ENCODE data around the gene AGPS. TPM values are rescaled to one million over a fixed set of nuclear protein-coding genes. Genes with fewer than 3 reads are reported as not detected.
A peak's percentile ranks its signal among the peaks of the same experiment; 100 is the strongest.

The AGPS gene
- total and polyA plus RNA-seq, 7 donors = 13.1 to 37.5 (median 22.0) TPM

DNA sequence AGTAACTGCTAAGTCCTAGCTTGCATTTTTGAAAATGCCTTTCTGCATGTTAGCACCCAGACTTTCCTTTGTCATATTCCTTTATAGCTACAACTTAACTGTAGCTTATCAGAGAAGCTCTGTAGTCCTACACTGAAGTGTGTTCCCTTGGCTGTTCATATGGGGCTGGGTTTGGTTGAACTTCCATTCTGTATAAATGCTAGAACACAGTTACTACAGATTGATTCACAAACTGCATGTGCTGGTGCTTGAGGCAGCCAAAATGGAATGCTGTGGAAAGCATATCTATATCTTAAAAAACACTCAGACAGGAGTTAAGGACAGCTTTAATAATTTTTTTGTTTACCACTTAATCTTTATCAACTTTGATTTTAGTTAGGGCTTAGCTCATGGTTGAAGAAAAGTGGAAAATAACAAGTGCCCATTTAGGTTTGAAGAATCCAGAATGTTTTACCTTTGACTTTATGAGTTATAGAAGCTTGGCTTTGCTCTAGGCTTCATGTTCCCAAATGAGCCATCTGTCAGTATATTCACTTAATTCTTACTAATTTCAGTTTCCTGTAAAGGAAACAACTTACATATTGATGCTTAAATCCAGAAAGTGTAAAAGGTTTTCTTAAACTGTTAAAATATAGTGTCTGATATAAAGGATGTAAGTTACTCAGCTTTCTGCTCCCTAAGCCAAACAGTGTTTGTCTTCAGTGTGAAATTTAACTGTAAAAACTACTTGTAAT, 148.9 kb downstream of the AGPS start:
- Histone ChIP-seq H3K27ac (no peak overlapping the region), H3K4me3 (no peak overlapping the region), H3K27me3 (no peaks in the 10 kb centered on the region), H3K4me1 (peaks cover 0 to 11% (median 5%) of the 10 kb centered on the region in 4 donors), H3K36me3 (peaks cover 0 to 8% (median 0%) of the 10 kb centered on the region in 4 donors), H3K9me3 (no peaks in the 10 kb centered on the region)
- TF ChIP-seq EP300 (IDR thresholded peaks at IDR 0.05) (no peak), POLR2AphosphoS5 (IDR thresholded peaks at IDR 0.05) (no peak), POLR2A (IDR thresholded peaks at IDR 0.05) (no peak)
- TF ChIP-seq, protein P1, sequence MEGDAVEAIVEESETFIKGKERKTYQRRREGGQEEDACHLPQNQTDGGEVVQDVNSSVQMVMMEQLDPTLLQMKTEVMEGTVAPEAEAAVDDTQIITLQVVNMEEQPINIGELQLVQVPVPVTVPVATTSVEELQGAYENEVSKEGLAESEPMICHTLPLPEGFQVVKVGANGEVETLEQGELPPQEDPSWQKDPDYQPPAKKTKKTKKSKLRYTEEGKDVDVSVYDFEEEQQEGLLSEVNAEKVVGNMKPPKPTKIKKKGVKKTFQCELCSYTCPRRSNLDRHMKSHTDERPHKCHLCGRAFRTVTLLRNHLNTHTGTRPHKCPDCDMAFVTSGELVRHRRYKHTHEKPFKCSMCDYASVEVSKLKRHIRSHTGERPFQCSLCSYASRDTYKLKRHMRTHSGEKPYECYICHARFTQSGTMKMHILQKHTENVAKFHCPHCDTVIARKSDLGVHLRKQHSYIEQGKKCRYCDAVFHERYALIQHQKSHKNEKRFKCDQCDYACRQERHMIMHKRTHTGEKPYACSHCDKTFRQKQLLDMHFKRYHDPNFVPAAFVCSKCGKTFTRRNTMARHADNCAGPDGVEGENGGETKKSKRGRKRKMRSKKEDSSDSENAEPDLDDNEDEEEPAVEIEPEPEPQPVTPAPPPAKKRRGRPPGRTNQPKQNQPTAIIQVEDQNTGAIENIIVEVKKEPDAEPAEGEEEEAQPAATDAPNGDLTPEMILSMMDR (IDR thresholded peaks at IDR 0.05) = no peak
- DNase-seq = no peak
- intact Hi-C loops (cut with DNase I) = no loop called here

DNA sequence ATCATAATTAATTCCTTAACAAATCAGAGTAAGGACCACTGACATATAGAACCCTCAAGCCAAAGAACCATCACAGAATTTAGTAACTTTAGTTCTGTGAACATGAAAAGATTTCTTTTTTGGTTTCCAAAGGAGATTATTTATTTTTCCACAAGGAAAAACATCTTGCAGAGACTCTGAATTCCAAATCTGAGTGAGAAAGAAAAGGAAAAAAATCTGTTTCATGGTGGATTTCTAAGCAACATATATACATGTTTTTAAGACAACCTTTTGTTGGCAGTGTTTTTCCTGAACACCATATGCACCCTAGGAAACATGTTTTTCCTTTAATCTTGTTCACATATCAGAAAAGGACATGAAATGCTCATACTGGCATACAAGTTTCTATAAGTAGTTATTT, 149.8 kb downstream of the AGPS start:
- H3K36me3 ChIP-seq = peaks cover 0 to 8% (median 0%) of the 10 kb centered on the region in 4 donors
- H3K27ac ChIP-seq = peak overlapping the region in 1 of 4 donors; percentile 19
- TF ChIP-seq POLR2AphosphoS5 (IDR thresholded peaks at IDR 0.05) = no peak
- no peak for TF ChIP-seq EP300 (IDR thresholded peaks at IDR 0.05)
- TF ChIP-seq, protein P1 (IDR thresholded peaks at IDR 0.05) = no peak
- no peak for TF ChIP-seq POLR2A (IDR thresholded peaks at IDR 0.05)
- peaks cover 0 to 11% (median 5%) of the 10 kb centered on the region in 4 donors for H3K4me1 ChIP-seq
- H3K27me3 ChIP-seq = no peaks in the 10 kb centered on the region
- intact Hi-C loops (cut with DNase I) = no loop called here
- no peak for DNase-seq
- H3K9me3 ChIP-seq = no peaks in the 10 kb centered on the region
- H3K4me3 ChIP-seq = no peak overlapping the region

DNA sequence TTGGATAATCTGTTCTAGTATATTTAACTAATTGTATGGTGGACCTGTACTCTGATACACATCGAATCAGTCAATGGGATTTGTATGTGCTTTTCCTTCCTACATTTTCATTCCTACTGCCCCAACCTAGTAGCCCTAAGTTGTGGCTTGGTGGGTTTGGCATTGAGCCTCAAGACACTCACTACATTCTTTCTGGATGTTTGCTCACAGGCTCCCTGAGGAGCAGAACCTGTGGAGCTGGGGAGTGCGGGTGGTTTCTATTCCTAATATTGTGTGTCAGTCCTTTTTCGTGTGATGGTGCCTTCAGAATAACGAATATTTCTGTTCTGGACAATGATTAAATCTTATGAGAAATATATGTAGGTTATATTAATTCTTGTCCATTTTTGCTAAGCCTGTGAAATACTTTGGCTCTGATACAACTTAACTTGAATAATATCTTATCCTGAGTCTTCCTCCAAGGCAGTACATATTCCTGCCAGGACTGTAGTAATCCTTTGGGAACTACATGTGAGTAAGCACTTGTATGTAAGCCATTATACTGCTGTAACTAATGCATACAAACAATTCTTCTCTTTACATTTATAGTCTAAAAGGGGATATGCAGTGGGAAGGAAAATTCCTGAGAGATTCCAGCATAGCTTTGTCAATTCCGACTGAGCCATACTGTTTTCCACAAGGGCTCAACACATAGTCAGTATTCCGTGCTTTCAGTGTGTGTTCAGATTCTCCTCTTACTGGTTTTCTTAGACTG, 150.6 kb downstream of the AGPS start:
- Histone ChIP-seq H3K27ac (peak overlapping the region in 3 of 4 donors; percentile 4 to 24 (median 19)), H3K4me3 (no peak overlapping the region), H3K4me1 (peaks cover 0 to 12% (median 5%) of the 10 kb centered on the region in 4 donors), H3K36me3 (peaks cover 0 to 6% (median 0%) of the 10 kb centered on the region in 4 donors), H3K27me3 (no peaks in the 10 kb centered on the region), H3K9me3 (no peaks in the 10 kb centered on the region)
- peak; percentile 68 for DNase-seq
- WGBS, 2 donors = 85 to 94% methylated on average over 6 of the region's 6 CpGs
- TF ChIP-seq POLR2AphosphoS5 (IDR thresholded peaks at IDR 0.05) (no peak), POLR2A (IDR thresholded peaks at IDR 0.05) (no peak), EP300 (IDR thresholded peaks at IDR 0.05) (no peak)
- TF ChIP-seq, protein P1 (IDR thresholded peaks at IDR 0.05) = no peak
- intact Hi-C loops (cut with DNase I) = no loop called here

DNA sequence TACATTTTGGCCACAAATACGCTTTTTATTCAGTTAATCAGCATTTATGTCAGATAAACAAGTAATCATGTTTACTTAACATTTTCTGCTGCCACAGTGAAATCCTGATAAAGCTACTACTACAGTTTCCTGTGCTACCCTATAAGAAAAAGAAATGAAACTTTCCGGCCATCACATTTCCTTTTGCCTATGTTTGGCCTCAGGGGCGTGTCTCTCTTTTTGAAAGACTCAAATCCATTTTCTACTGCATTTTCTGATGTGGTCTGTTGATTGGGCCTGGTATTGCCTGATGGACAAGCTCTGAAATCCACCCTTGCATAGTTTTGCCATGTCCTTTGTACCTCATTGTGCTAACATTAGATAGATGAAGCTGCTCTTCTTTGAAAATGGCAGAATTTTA, 152.6 kb downstream of the AGPS start:
- H3K27ac ChIP-seq = no peak overlapping the region
- peaks cover 0 to 26% (median 5%) of the 10 kb centered on the region in 4 donors for H3K4me1 ChIP-seq
- intact Hi-C loops (cut with DNase I) = no loop called here
- TF ChIP-seq, protein P1 (IDR thresholded peaks at IDR 0.05) = no peak
- TF ChIP-seq POLR2A (IDR thresholded peaks at IDR 0.05) (no peak), EP300 (IDR thresholded peaks at IDR 0.05) (no peak), POLR2AphosphoS5 (IDR thresholded peaks at IDR 0.05) (no peak)
- DNase-seq = no peak
- H3K27me3 ChIP-seq = no peaks in the 10 kb centered on the region
- no peak overlapping the region for H3K4me3 ChIP-seq
- no peaks in the 10 kb centered on the region for H3K9me3 ChIP-seq
- WGBS, 2 donors = 82 to 91% methylated on average over 3 of the region's 3 CpGs
- H3K36me3 ChIP-seq = no peaks in the 10 kb centered on the region
